Liver (tissue), 9 donors: ENCODE results near the gene DRGX. TPM values are rescaled to one million over a fixed set of nuclear protein-coding genes. Genes with fewer than 3 reads are reported as not detected.

Experiments used
- DNase-seq: peaks from one replicate; pipeline ENCODE4 v3.0.0-alpha.2; 2017; ENCODE audit warnings: low spot score
- H3K27ac ChIP-seq, 2 donors: one replicate each; pipeline ENCODE4 v1.7.0; 2013; ENCODE audit warnings: inconsistent platforms in 2 of 2, low read length in 2 of 2, control low read depth in 1 of 2, low read depth in 1 of 2, mild to moderate bottlenecking in 1 of 2
- H3K27me3 ChIP-seq, 4 donors: one replicate each; pipeline versions ENCODE4 v1.6.1 to v1.7.0; 2013; ENCODE audit warnings: low read length in 3 of 4, inconsistent platforms in 1 of 4, mild to moderate bottlenecking in 1 of 4, moderate library complexity in 1 of 4; ENCODE audit not compliant: control insufficient read depth in 4 of 4, insufficient read depth in 4 of 4
- H3K36me3 ChIP-seq, 4 donors: one replicate each; pipeline versions ENCODE4 v1.6.1 to v1.7.0; 2013; ENCODE audit warnings: low read length in 3 of 4, mild to moderate bottlenecking in 3 of 4, low read depth in 1 of 4, moderate library complexity in 1 of 4; ENCODE audit not compliant: control insufficient read depth in 4 of 4, insufficient read depth in 3 of 4
- H3K4me1 ChIP-seq, 4 donors: one replicate each; pipeline versions ENCODE4 v1.6.1 to v1.7.0; 2013; ENCODE audit warnings: low read length in 3 of 4, mild to moderate bottlenecking in 3 of 4, moderate library complexity in 1 of 4; ENCODE audit not compliant: control insufficient read depth in 4 of 4, insufficient read depth in 4 of 4
- H3K4me3 ChIP-seq, 3 donors: one replicate each; pipeline versions ENCODE4 v1.6.1 to v1.7.0; 2013; ENCODE audit warnings: low read length in 3 of 3, control low read depth in 1 of 3, low read depth in 1 of 3, mild to moderate bottlenecking in 1 of 3
- H3K9ac ChIP-seq, 2 donors: one replicate each; pipeline ENCODE4 v1.7.0; 2013; ENCODE audit warnings: low read length in 2 of 2, mild to moderate bottlenecking in 2 of 2, moderate library complexity in 2 of 2, control low read depth in 1 of 2, low read depth in 1 of 2
- H3K9me3 ChIP-seq, 4 donors: one replicate each; pipeline versions ENCODE4 v1.6.1 to v1.7.0; 2013; ENCODE audit warnings: low read length in 3 of 4; ENCODE audit not compliant: control insufficient read depth in 4 of 4
- EGR1 ChIP-seq, 2 donors: IDR thresholded peaks; 2 replicates each; pipeline ENCODE4 v1.6.1; 2016 to 2018; ENCODE audit warnings: antibody characterized with exemption in 2 of 2, low read depth in 2 of 2
- FOXA1 ChIP-seq: IDR thresholded peaks from 2 replicates; pipeline ENCODE4 v1.6.1; 2016; ENCODE audit warnings: antibody characterized with exemption
- FOXA2 ChIP-seq: IDR thresholded peaks from 2 replicates; pipeline ENCODE4 v1.6.1; 2016; ENCODE audit warnings: antibody characterized with exemption
- GABPA ChIP-seq, 2 donors: IDR thresholded peaks in 1 of 2; conservative IDR thresholded peaks in 1 of 2; 2 replicates each; pipeline ENCODE4 v1.6.1; 2016; ENCODE audit warnings: antibody characterized with exemption in 2 of 2, mild to moderate bottlenecking in 1 of 2, moderate library complexity in 1 of 2
- HNF4A ChIP-seq, 2 donors: conservative IDR thresholded peaks; 2 replicates each; pipeline ENCODE4 v1.6.1; 2016; ENCODE audit warnings: antibody characterized with exemption in 2 of 2, mild to moderate bottlenecking in 2 of 2
- HNF4G ChIP-seq: IDR thresholded peaks from 2 replicates; pipeline ENCODE4 v1.6.1; 2016; ENCODE audit warnings: antibody characterized with exemption
- JUND ChIP-seq, 2 donors: IDR thresholded peaks; 2 replicates each; pipeline ENCODE4 v1.6.1; 2016; ENCODE audit warnings: antibody characterized with exemption in 2 of 2
- NR2F2 ChIP-seq: IDR thresholded peaks from 2 replicates; pipeline ENCODE4 v1.6.1; 2016; ENCODE audit warnings: antibody characterized with exemption
- RAD21 ChIP-seq, 2 donors: IDR thresholded peaks; 2 replicates each; pipeline ENCODE4 v1.6.1; 2016; ENCODE audit warnings: antibody characterized with exemption in 2 of 2, mild to moderate bottlenecking in 2 of 2
- RXRA ChIP-seq, 2 donors: IDR thresholded peaks; 2 replicates each; pipeline ENCODE4 v1.6.1; 2017 to 2018; ENCODE audit warnings: antibody characterized with exemption in 2 of 2, mild to moderate bottlenecking in 1 of 2
- SP1 ChIP-seq: IDR thresholded peaks from 2 replicates; pipeline ENCODE4 v1.6.1; 2018; ENCODE audit warnings: antibody characterized with exemption, mild to moderate bottlenecking
- TAF1 ChIP-seq: conservative IDR thresholded peaks from 2 replicates; pipeline ENCODE4 v1.6.1; 2016; ENCODE audit warnings: antibody characterized with exemption, mild to moderate bottlenecking
- YY1 ChIP-seq: IDR thresholded peaks from 2 replicates; pipeline ENCODE4 v1.6.1; 2016; ENCODE audit warnings: antibody characterized with exemption, mild to moderate bottlenecking
- WGBS: extraction: QIAGEN DNeasy Blood & Tissue Kit; methylation state at CpG from one replicate; pipeline ENCODE4 v1.1.7; 2013; 5-methylcytosine and 5-hydroxymethylcytosine counted together
- polyA plus RNA-seq, 2 donors: library from polyadenylated mRNA; stranded (reverse) in 1 of 2; unstranded in 1 of 2; fragments of 200-250 nt in 1 of 2; fragments of >200 nt in 1 of 2; fragmentation: Nextera tagmentation in 1 of 2; extraction: Ambion mirVana in 1 of 2; gene quantifications; one replicate each; pipeline versions ENCODE4 v1.2.1 to v1.2.3, GENCODE V29; 2013 to 2015
- total RNA-seq, 2 donors: library from RNA; depleted of rRNA; stranded (reverse); fragments of >200 nt; gene quantifications; one replicate each; pipeline ENCODE4 v1.2.3, GENCODE V29; 2014
- TF ChIP-seq, protein P1 (sequence below): IDR thresholded peaks from 2 replicates; pipeline ENCODE4 v1.6.1; 2016; ENCODE audit warnings: antibody characterized with exemption
- TF ChIP-seq, protein P2 (sequence below): IDR thresholded peaks from 2 replicates; pipeline ENCODE4 v1.6.1; 2016; ENCODE audit warnings: antibody characterized with exemption, mild to moderate bottlenecking
- TF ChIP-seq, protein P3 (sequence below): IDR thresholded peaks from 2 replicates; pipeline ENCODE4 v1.6.1; 2016; ENCODE audit warnings: antibody characterized with exemption
- TF ChIP-seq, protein P4 (sequence below): fragments of 150-350 bp; IDR thresholded peaks from 2 replicates; pipeline ENCODE4 v1.5.1; 2017; ENCODE audit warnings: improper control_type of control experiment, low read depth, low read length; ENCODE audit not compliant: missing input control
- TF ChIP-seq, protein P5 (sequence below): IDR thresholded peaks from 2 replicates; pipeline ENCODE4 v1.6.1; 2016; ENCODE audit warnings: antibody characterized with exemption
- donor health status: healthy.
- donor health status: healthy.
- donor health status: healthy.
- donor health status: healthy.
- donor health status: healthy.

The DRGX gene
- total and polyA plus RNA-seq, 4 donors: not detected

DNA sequence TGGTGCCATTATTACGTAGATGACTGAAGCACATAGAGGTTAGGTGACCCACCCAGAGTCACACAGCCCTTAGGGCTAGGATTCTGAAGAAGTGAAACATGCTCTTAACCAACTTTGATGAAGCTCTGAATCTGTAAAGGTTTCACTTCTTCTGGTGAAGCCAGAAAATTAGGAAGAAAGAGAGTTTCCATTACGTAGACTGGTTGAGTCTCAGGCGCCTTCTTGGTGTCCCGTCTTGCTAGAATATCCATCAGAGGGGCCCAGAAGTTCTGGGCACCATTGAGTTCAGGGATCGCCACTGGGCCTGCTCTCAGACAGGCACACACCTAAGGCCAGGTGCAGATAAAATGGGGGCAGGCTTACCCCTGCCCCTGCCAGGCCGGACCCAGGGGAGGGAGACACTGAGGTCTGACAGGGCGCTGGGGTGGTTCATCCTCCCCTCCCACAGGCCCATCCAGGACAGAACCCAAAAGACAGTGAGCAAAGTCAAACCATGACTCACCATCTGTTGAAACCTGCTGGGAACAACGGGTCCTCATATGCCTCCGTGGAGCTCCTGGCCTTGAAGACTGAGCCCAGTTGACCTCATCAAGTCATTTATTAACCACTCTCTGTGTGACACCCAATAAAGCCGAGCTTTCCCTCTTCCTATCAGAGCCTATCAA is 33.2 kb downstream of the DRGX start:
- H3K9me3 ChIP-seq: no peaks in the 10 kb centered on the region
- 73% methylated on average over 10 of the region's 10 CpGs for WGBS
- no peak overlapping the region for H3K27ac ChIP-seq
- H3K27me3 ChIP-seq: no peaks in the 10 kb centered on the region
- H3K36me3 ChIP-seq: no peaks in the 10 kb centered on the region
- no peak overlapping the region for H3K4me3 ChIP-seq
- DNase-seq: no peak
- TF ChIP-seq HNF4G (no peak), JUND (IDR thresholded peaks at IDR 0.05) (peak; percentile 41), RXRA (IDR thresholded peaks at IDR 0.05) (peak in 1 of 2 donors; percentile 31), YY1 (no peak), TAF1 (no peak), HNF4A (conservative IDR thresholded peaks at IDR 0.05) (peak in 1 of 2 donors; percentile 41), EGR1 (IDR thresholded peaks at IDR 0.05; ENCODE audit: low read depth in 2 of 2) (no peak), FOXA1 (no peak), RAD21 (IDR thresholded peaks at IDR 0.05) (no peak), NR2F2 (no peak), FOXA2 (no peak), SP1 (no peak), GABPA (IDR thresholded peaks at IDR 0.05 in 1 of 2, conservative IDR thresholded peaks at IDR 0.05 in 1 of 2) (no peak)
- TF ChIP-seq, protein P1, sequence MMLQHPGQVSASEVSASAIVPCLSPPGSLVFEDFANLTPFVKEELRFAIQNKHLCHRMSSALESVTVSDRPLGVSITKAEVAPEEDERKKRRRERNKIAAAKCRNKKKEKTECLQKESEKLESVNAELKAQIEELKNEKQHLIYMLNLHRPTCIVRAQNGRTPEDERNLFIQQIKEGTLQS: no peak
- TF ChIP-seq, protein P2, sequence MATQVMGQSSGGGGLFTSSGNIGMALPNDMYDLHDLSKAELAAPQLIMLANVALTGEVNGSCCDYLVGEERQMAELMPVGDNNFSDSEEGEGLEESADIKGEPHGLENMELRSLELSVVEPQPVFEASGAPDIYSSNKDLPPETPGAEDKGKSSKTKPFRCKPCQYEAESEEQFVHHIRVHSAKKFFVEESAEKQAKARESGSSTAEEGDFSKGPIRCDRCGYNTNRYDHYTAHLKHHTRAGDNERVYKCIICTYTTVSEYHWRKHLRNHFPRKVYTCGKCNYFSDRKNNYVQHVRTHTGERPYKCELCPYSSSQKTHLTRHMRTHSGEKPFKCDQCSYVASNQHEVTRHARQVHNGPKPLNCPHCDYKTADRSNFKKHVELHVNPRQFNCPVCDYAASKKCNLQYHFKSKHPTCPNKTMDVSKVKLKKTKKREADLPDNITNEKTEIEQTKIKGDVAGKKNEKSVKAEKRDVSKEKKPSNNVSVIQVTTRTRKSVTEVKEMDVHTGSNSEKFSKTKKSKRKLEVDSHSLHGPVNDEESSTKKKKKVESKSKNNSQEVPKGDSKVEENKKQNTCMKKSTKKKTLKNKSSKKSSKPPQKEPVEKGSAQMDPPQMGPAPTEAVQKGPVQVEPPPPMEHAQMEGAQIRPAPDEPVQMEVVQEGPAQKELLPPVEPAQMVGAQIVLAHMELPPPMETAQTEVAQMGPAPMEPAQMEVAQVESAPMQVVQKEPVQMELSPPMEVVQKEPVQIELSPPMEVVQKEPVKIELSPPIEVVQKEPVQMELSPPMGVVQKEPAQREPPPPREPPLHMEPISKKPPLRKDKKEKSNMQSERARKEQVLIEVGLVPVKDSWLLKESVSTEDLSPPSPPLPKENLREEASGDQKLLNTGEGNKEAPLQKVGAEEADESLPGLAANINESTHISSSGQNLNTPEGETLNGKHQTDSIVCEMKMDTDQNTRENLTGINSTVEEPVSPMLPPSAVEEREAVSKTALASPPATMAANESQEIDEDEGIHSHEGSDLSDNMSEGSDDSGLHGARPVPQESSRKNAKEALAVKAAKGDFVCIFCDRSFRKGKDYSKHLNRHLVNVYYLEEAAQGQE: no peak
- TF ChIP-seq, protein P3, sequence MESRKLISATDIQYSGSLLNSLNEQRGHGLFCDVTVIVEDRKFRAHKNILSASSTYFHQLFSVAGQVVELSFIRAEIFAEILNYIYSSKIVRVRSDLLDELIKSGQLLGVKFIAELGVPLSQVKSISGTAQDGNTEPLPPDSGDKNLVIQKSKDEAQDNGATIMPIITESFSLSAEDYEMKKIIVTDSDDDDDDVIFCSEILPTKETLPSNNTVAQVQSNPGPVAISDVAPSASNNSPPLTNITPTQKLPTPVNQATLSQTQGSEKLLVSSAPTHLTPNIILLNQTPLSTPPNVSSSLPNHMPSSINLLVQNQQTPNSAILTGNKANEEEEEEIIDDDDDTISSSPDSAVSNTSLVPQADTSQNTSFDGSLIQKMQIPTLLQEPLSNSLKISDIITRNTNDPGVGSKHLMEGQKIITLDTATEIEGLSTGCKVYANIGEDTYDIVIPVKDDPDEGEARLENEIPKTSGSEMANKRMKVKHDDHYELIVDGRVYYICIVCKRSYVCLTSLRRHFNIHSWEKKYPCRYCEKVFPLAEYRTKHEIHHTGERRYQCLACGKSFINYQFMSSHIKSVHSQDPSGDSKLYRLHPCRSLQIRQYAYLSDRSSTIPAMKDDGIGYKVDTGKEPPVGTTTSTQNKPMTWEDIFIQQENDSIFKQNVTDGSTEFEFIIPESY: no peak
- TF ChIP-seq, protein P4, sequence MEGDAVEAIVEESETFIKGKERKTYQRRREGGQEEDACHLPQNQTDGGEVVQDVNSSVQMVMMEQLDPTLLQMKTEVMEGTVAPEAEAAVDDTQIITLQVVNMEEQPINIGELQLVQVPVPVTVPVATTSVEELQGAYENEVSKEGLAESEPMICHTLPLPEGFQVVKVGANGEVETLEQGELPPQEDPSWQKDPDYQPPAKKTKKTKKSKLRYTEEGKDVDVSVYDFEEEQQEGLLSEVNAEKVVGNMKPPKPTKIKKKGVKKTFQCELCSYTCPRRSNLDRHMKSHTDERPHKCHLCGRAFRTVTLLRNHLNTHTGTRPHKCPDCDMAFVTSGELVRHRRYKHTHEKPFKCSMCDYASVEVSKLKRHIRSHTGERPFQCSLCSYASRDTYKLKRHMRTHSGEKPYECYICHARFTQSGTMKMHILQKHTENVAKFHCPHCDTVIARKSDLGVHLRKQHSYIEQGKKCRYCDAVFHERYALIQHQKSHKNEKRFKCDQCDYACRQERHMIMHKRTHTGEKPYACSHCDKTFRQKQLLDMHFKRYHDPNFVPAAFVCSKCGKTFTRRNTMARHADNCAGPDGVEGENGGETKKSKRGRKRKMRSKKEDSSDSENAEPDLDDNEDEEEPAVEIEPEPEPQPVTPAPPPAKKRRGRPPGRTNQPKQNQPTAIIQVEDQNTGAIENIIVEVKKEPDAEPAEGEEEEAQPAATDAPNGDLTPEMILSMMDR: no peak
- TF ChIP-seq, protein P5, sequence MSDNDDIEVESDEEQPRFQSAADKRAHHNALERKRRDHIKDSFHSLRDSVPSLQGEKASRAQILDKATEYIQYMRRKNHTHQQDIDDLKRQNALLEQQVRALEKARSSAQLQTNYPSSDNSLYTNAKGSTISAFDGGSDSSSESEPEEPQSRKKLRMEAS: no peak
- no peaks in the 10 kb centered on the region for H3K4me1 ChIP-seq
- H3K9ac ChIP-seq: no peak overlapping the region
